WTC11 (cell line): Measurements from ENCODE around the gene B3GAT3. TPM values are rescaled to one million over a fixed set of nuclear protein-coding genes. Genes with fewer than 3 reads are reported as not detected.

Source experiments
- ATAC-seq: fragments of 200-7000 bp; cut with Tn5 transposase; 2 replicates; pipeline ENCODE4 v1.10.0; 2021; ENCODE audit warnings: mild to moderate bottlenecking, moderate library complexity
- CTCF ChIA-PET: fragments of 300-600 bp; sonication (Branson Sonifier 250); formaldehyde crosslinking; loops from one replicate; lab custom pipeline; 2021; ENCODE audit warnings: antibody characterized with exemption; lab: Charles Lee
- POLR2A ChIA-PET: fragments of 350-600 bp; sonication (Branson Sonifier 250); formaldehyde crosslinking; loops from one replicate; lab custom pipeline; 2021; ENCODE audit warnings: antibody characterized with exemption; lab: Charles Lee
- DNase-seq: peaks from one replicate; pipeline ENCODE4 v3.0.0; 2021; ENCODE audit warnings: low spot score
- H3K27ac Mint-ChIP-seq: 2 replicates; pipeline ENCODE4 v1.8.0; 2021; ENCODE audit warnings: mixed read lengths
- H3K27me3 Mint-ChIP-seq: 2 replicates; pipeline ENCODE4 v1.8.0; 2021; ENCODE audit warnings: low read depth, mild to moderate bottlenecking, moderate library complexity, mixed read lengths
- H3K36me3 Mint-ChIP-seq: 2 replicates; pipeline ENCODE4 v1.8.0; 2021; ENCODE audit warnings: mixed read lengths
- H3K4me1 Mint-ChIP-seq: 2 replicates; pipeline ENCODE4 v1.8.0; 2022; ENCODE audit warnings: mixed read lengths
- H3K4me3 Mint-ChIP-seq: 2 replicates; pipeline ENCODE4 v1.8.0; 2021; ENCODE audit warnings: mild to moderate bottlenecking, moderate library complexity, mixed read lengths
- H3K9me3 Mint-ChIP-seq: 2 replicates; pipeline ENCODE4 v1.8.0; 2021; ENCODE audit warnings: mixed read lengths
- AFF4 ChIP-seq: sonication (generic); formaldehyde crosslinking; IDR thresholded peaks from 2 replicates; pipeline ENCODE4 v1.8.1; 2023; ENCODE audit warnings: mild to moderate bottlenecking, missing genetic modification reagents, borderline replicate concordance
- CREB1 ChIP-seq: sonication (generic); formaldehyde crosslinking; IDR thresholded peaks from 2 replicates; pipeline ENCODE4 v1.8.0; 2023; ENCODE audit warnings: mild to moderate bottlenecking, missing genetic modification reagents
- E2F4 ChIP-seq: sonication (generic); formaldehyde crosslinking; IDR thresholded peaks from 2 replicates; pipeline ENCODE4 v1.8.1; 2022; ENCODE audit warnings: low read depth, mild to moderate bottlenecking, moderate library complexity, missing genetic modification reagents, borderline replicate concordance
- ERG ChIP-seq: fragments of 250-450 bp; sonication (Bioruptor Pico); IDR thresholded peaks from 2 replicates; pipeline ENCODE4 v1.8.0; 2021; ENCODE audit warnings: mild to moderate bottlenecking
- ESRRA ChIP-seq: sonication (generic); formaldehyde crosslinking; IDR thresholded peaks from 2 replicates; pipeline ENCODE4 v1.8.1; 2022; ENCODE audit warnings: mild to moderate bottlenecking, missing genetic modification reagents, borderline replicate concordance
- ETV6 ChIP-seq: sonication (generic); formaldehyde crosslinking; IDR thresholded peaks from 2 replicates; pipeline ENCODE4 v1.8.1; 2022; ENCODE audit warnings: mild to moderate bottlenecking, missing genetic modification reagents
- GRHL2 ChIP-seq: fragments of 250-450 bp; sonication (Bioruptor Pico); IDR thresholded peaks from 2 replicates; pipeline ENCODE4 v1.8.0; 2022; ENCODE audit warnings: mild to moderate bottlenecking, moderate library complexity; ENCODE audit not compliant: insufficient replicate concordance, severe bottlenecking
- HMGA2 ChIP-seq: fragments of 250-450 bp; sonication (Bioruptor Pico); IDR thresholded peaks from 2 replicates; pipeline ENCODE4 v1.4.0; 2021; ENCODE audit warnings: mild to moderate bottlenecking, moderate library complexity
- HMGXB4 ChIP-seq: sonication (generic); formaldehyde crosslinking; IDR thresholded peaks from 2 replicates; pipeline ENCODE4 v1.8.1; 2023; ENCODE audit warnings: mild to moderate bottlenecking, moderate library complexity, missing genetic modification reagents
- IRF1 ChIP-seq: sonication (generic); formaldehyde crosslinking; IDR thresholded peaks from 2 replicates; pipeline ENCODE4 v1.8.0; 2023; ENCODE audit warnings: missing genetic modification reagents
- JAZF1 ChIP-seq: fragments of 250-450 bp; sonication (Bioruptor Pico); IDR thresholded peaks from 2 replicates; pipeline ENCODE4 v1.9.0; 2021; ENCODE audit warnings: moderate library complexity, mild to moderate bottlenecking, inconsistent platforms
- MAX ChIP-seq: sonication (generic); formaldehyde crosslinking; IDR thresholded peaks from 2 replicates; pipeline ENCODE4 v1.8.0; 2022; ENCODE audit warnings: mild to moderate bottlenecking, missing genetic modification reagents
- MLX ChIP-seq: sonication (generic); formaldehyde crosslinking; IDR thresholded peaks from 2 replicates; pipeline ENCODE4 v1.8.1; 2023; ENCODE audit warnings: mild to moderate bottlenecking, missing genetic modification reagents, moderate library complexity
- NFATC4 ChIP-seq: fragments of 250-450 bp; sonication (Bioruptor Pico); IDR thresholded peaks from 2 replicates; pipeline ENCODE4 v1.9.0; 2021; ENCODE audit warnings: mild to moderate bottlenecking
- NFE2L1 ChIP-seq: sonication (generic); formaldehyde crosslinking; IDR thresholded peaks from 2 replicates; pipeline ENCODE4 v1.8.1; 2023; ENCODE audit warnings: missing genetic modification reagents
- SP1 ChIP-seq: sonication (generic); formaldehyde crosslinking; conservative IDR thresholded peaks from 2 replicates; pipeline ENCODE4 v1.8.1; 2022; ENCODE audit warnings: missing genetic modification reagents
- TEAD1 ChIP-seq: sonication (generic); formaldehyde crosslinking; IDR thresholded peaks from 2 replicates; pipeline ENCODE4 v1.8.0; 2022; ENCODE audit warnings: mild to moderate bottlenecking, missing genetic modification reagents
- ZNF263 ChIP-seq: sonication (generic); formaldehyde crosslinking; IDR thresholded peaks from 2 replicates; pipeline ENCODE4 v1.8.1; 2022; ENCODE audit warnings: low read depth, mild to moderate bottlenecking, moderate library complexity, missing genetic modification reagents
- ZNF416 ChIP-seq: fragments of 250-450 bp; sonication (Bioruptor Pico); IDR thresholded peaks from 2 replicates; pipeline ENCODE4 v1.9.0; 2021; ENCODE audit warnings: mild to moderate bottlenecking, inconsistent platforms
- total RNA-seq: library from RNA; stranded (reverse); gene quantifications from 3 replicates; pipeline ENCODE4 v1.2.3, GENCODE V29; 2021

B3GAT3 gene
- total RNA-seq, 1 experiment from 2014 or later: 43.9 TPM

GRCh38 chr11:62608776-62609175 lies 13.0 kb downstream of the B3GAT3 start:
- DNase-seq (no peak), ATAC-seq (no peak)
- peaks cover 51% of the 10 kb centered on the region for H3K4me1 Mint-ChIP-seq
- no peak for TF ChIP-seq JAZF1 (CRISPR knock-in tag)
- no peak for TF ChIP-seq IRF1 (CRISPR knock-in tag)
- H3K36me3 Mint-ChIP-seq: peaks cover 3% of the 10 kb centered on the region
- H3K9me3 Mint-ChIP-seq: no peaks in the 10 kb centered on the region
- POLR2A ChIA-PET: no interaction called here
- no peak overlapping the region for H3K27ac Mint-ChIP-seq
- H3K4me3 Mint-ChIP-seq: no peak overlapping the region
- H3K27me3 Mint-ChIP-seq: peaks cover 19% of the 10 kb centered on the region
- CTCF ChIA-PET: interaction anchor here (1.1 to 8.9 kb wide), 2 partner anchors 16 to 66 kb away, joined by 3 to 74 read pairs; partner anchors contain the start of gene TUT1

GRCh38 chr11:62607714-62608113 lies 14.1 kb downstream of the B3GAT3 start:
- ChIA-PET CTCF (interaction anchor here (0.6 to 8.9 kb wide), 3 partner anchors 8 to 15 kb away, joined by 3 to 74 read pairs (median 6); partner anchors contain the start of genes B3GAT3 and TUT1), POLR2A (no interaction called here)
- peaks cover 30% of the 10 kb centered on the region for H3K27me3 Mint-ChIP-seq
- peaks cover 8% of the 10 kb centered on the region for H3K36me3 Mint-ChIP-seq
- DNase-seq: no peak
- no peak for ATAC-seq
- peak overlapping the region; percentile 92 for H3K27ac Mint-ChIP-seq
- no peaks in the 10 kb centered on the region for H3K9me3 Mint-ChIP-seq
- no peak for TF ChIP-seq ERG (CRISPR knock-in tag)
- TF ChIP-seq HMGA2 (CRISPR knock-in tag): no peak
- no peak for TF ChIP-seq GRHL2 (CRISPR knock-in tag)
- TF ChIP-seq TEAD1 (CRISPR knock-in tag): no peak
- TF ChIP-seq NFATC4 (CRISPR knock-in tag): no peak
- TF ChIP-seq HMGXB4 (CRISPR knock-in tag): no peak
- no peak for TF ChIP-seq ZNF263 (CRISPR knock-in tag)
- TF ChIP-seq NFE2L1 (CRISPR knock-in tag): no peak
- TF ChIP-seq CREB1 (CRISPR knock-in tag): no peak
- TF ChIP-seq ZNF416 (CRISPR knock-in tag): no peak
- no peak for TF ChIP-seq ESRRA
- TF ChIP-seq SP1 (CRISPR knock-in tag): no peak
- TF ChIP-seq ETV6 (CRISPR knock-in tag): no peak
- no peak overlapping the region for H3K4me3 Mint-ChIP-seq
- H3K4me1 Mint-ChIP-seq: peaks cover 57% of the 10 kb centered on the region

- Mint-ChIP-seq H3K27ac (peak overlapping the region; percentile 72; the same call in 1 of the 2 replicates), H3K27me3 (peaks cover 31% of the 10 kb centered on the region), H3K4me1 (peaks cover 48% of the 10 kb centered on the region), H3K4me3 (no peak overlapping the region), H3K9me3 (no peaks in the 10 kb centered on the region), H3K36me3 (peaks cover 8% of the 10 kb centered on the region)
- ATAC-seq: no peak
- POLR2A ChIA-PET: interaction anchor here (0.7 to 2.2 kb wide), 3 partner anchors 14 to 155 kb away, joined by 3 to 9 read pairs (median 8); partner anchors contain the start of genes B3GAT3, POLR2G and TUT1
- no peak for DNase-seq
- TF ChIP-seq AFF4 (CRISPR knock-in tag) (no peak), E2F4 (CRISPR knock-in tag) (no peak), HMGXB4 (CRISPR knock-in tag) (no peak), NFATC4 (CRISPR knock-in tag) (no peak), MLX (CRISPR knock-in tag) (no peak), MAX (CRISPR knock-in tag) (no peak)
- CTCF ChIA-PET: interaction anchor here (8.9 kb wide), 1 partner anchor 13 kb away, joined by 74 read pairs; the partner anchor contains the start of gene TUT1
Measured at GRCh38 chr11:62605902-62606301, 15.9 kb downstream of the B3GAT3 start.
